ENCODE data around the gene TRIB2. TPM values are rescaled to one million over a fixed set of nuclear protein-coding genes. Genes with fewer than 3 reads are reported as not detected.

The TRIB2 gene
- total and polyA plus RNA-seq, 9 of the 15 experiments (the other 6 are each of a cell fraction or from before 2014, with no cell fraction given), result 9.0 to 39.0 (median 26.3) TPM

DNA sequence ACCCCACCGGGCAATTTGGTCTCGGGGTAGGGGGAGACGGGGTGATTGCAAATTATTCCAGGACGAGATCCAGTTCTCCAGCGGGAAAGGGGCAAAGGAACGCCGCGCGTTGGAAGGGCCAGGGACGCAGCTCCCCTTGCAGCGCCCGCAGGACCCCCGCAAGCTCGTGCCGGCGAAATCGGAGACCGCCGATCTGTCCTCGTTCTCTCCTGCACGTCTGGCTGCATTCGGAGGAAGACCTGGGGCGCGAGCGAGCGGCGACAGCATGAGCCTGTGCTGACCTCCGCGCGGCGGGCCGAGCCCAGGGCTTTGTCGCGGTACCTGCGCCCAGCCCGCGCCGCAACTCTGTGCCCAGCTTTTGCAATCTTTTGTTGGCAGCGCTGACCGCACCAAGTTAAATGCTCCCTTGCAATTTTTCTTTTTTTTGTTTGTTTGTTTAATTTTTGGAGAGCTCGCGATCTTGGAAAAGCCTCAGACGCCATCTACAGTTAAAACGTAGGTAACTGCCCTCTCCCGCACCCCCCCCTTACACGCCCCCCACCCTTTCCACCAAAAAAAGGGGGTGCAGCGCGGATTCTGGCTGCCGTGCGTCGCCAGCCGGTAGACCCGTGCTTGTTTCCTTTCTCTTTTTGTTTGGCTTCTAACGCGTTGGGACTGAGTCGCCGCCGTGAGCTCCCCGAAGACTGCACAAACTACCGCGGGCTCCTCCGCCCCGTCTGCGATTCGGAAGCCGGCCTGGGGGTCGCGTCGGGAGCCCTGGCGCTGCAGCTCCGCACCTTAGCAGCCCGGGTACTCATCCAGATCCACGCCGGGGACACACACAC is 667 bp downstream of the TRIB2 start:
- peak overlapping the region; percentile 82 to 97 for H3K9ac ChIP-seq (ENCODE audit: insufficient read depth in 1 of 2, low read depth in 2 of 2, low read length in 2 of 2)
- intact Hi-C loops (cut with micrococcal nuclease), result loop anchor here (1.0 to 5.0 kb wide), 10 partner anchors 40 to 750 kb away; no protein-coding TSS in a partner anchor
- POLR2A ChIA-PET, result interaction anchor here (0.6 to 2.0 kb wide), 14 partner anchors 10 to 737 kb away, joined by 3 to 7 read pairs (median 4); no protein-coding TSS in a partner anchor
- FAIRE-seq (no peak), ATAC-seq (peak; percentile 72), DNase-seq (ENCODE audit: extremely low read depth in 1 of 4, low spot score in 3 of 4) (peak; percentile 57 to 75 (median 62))
- no peaks in the 10 kb centered on the region for H3K9me1 ChIP-seq (ENCODE audit: control insufficient read depth, insufficient read depth, low read length)
- CTCF ChIA-PET (ENCODE audit: low intra/inter-chr PET ratio), result interaction anchor here (0.7 to 3.8 kb wide), 3 partner anchors 238 to 888 kb away, joined by 5 to 22 read pairs (median 5); no protein-coding TSS in a partner anchor
- H2AFZ ChIP-seq (ENCODE audit: low read depth, low read length), result peak overlapping the region; percentile 83
- H3K79me2 ChIP-seq (ENCODE audit: control insufficient read depth, insufficient read depth, low read length), result peaks cover 55% of the 10 kb centered on the region
- H3K36me3 ChIP-seq (ENCODE audit: control insufficient read depth, insufficient read depth, low read length), result no peaks in the 10 kb centered on the region
- H4K20me1 ChIP-seq (replicated peaks; ENCODE audit: control insufficient read depth, insufficient read depth, low read length), result no peaks in the 10 kb centered on the region; the same call in 1 of the 2 replicates
- H3K27ac ChIP-seq (ENCODE audit: extremely low read depth, low read depth, low read length), result peak overlapping the region; percentile 80
- in situ Hi-C loops (cut with MboI), result loop anchor here (5.0 to 25.0 kb wide), 3 partner anchors 300 to 890 kb away; no protein-coding TSS in a partner anchor
- no peaks in the 10 kb centered on the region for H3K9me3 ChIP-seq (replicated peaks; ENCODE audit: control insufficient read depth, insufficient read depth, low read depth, low read length)
- peaks cover 13 to 30% of the 10 kb centered on the region in 2 experiments; a peak in 4 of 5 replicates for H3K4me1 ChIP-seq (replicated peaks in 1 of 2; ENCODE audit: control insufficient read depth in 2 of 2, insufficient read depth in 2 of 2, low read length in 2 of 2)
- TSS peak; percentile 60 for BruUV-seq (replicated peaks)
- H3K4me2 ChIP-seq (ENCODE audit: insufficient read depth, low read length), result peak overlapping the region; percentile 86
- H3K4me3 ChIP-seq, result peak overlapping the region; percentile 64
- no peaks in the 10 kb centered on the region for H3K27me3 ChIP-seq (ENCODE audit: control insufficient read depth in 2 of 2, insufficient read depth in 2 of 2, low read length in 2 of 2)
- WGBS (ENCODE audit: insufficient coverage, low coverage, missing lambda C conversion rate), result under 1% methylated on average over 52 of the region's 74 CpGs
- TF ChIP-seq ZNF507 (tag; conservative IDR thresholded peaks at IDR 0.05) (no peak), CREM (IDR thresholded peaks at IDR 0.05; ENCODE audit: low read depth) (0 out of 2 replicates have a peak, but pooled peaks have one; percentile 9), SIN3A (IDR thresholded peaks at IDR 0.05; ENCODE audit: borderline replicate concordance in 2 of 2, control insufficient read depth in 1 of 2, low read depth in 2 of 2, low read length in 2 of 2) (peak in 1 of 2 experiments; percentile 68; a peak in 1 of 4 replicates), BHLHE40 (IDR thresholded peaks at IDR 0.05; ENCODE audit: low read length) (no peak), RNF2 (IDR thresholded peaks at IDR 0.05) (peak; percentile 42; the same call in 1 of the 2 replicates)
- TF ChIP-seq, protein P1, sequence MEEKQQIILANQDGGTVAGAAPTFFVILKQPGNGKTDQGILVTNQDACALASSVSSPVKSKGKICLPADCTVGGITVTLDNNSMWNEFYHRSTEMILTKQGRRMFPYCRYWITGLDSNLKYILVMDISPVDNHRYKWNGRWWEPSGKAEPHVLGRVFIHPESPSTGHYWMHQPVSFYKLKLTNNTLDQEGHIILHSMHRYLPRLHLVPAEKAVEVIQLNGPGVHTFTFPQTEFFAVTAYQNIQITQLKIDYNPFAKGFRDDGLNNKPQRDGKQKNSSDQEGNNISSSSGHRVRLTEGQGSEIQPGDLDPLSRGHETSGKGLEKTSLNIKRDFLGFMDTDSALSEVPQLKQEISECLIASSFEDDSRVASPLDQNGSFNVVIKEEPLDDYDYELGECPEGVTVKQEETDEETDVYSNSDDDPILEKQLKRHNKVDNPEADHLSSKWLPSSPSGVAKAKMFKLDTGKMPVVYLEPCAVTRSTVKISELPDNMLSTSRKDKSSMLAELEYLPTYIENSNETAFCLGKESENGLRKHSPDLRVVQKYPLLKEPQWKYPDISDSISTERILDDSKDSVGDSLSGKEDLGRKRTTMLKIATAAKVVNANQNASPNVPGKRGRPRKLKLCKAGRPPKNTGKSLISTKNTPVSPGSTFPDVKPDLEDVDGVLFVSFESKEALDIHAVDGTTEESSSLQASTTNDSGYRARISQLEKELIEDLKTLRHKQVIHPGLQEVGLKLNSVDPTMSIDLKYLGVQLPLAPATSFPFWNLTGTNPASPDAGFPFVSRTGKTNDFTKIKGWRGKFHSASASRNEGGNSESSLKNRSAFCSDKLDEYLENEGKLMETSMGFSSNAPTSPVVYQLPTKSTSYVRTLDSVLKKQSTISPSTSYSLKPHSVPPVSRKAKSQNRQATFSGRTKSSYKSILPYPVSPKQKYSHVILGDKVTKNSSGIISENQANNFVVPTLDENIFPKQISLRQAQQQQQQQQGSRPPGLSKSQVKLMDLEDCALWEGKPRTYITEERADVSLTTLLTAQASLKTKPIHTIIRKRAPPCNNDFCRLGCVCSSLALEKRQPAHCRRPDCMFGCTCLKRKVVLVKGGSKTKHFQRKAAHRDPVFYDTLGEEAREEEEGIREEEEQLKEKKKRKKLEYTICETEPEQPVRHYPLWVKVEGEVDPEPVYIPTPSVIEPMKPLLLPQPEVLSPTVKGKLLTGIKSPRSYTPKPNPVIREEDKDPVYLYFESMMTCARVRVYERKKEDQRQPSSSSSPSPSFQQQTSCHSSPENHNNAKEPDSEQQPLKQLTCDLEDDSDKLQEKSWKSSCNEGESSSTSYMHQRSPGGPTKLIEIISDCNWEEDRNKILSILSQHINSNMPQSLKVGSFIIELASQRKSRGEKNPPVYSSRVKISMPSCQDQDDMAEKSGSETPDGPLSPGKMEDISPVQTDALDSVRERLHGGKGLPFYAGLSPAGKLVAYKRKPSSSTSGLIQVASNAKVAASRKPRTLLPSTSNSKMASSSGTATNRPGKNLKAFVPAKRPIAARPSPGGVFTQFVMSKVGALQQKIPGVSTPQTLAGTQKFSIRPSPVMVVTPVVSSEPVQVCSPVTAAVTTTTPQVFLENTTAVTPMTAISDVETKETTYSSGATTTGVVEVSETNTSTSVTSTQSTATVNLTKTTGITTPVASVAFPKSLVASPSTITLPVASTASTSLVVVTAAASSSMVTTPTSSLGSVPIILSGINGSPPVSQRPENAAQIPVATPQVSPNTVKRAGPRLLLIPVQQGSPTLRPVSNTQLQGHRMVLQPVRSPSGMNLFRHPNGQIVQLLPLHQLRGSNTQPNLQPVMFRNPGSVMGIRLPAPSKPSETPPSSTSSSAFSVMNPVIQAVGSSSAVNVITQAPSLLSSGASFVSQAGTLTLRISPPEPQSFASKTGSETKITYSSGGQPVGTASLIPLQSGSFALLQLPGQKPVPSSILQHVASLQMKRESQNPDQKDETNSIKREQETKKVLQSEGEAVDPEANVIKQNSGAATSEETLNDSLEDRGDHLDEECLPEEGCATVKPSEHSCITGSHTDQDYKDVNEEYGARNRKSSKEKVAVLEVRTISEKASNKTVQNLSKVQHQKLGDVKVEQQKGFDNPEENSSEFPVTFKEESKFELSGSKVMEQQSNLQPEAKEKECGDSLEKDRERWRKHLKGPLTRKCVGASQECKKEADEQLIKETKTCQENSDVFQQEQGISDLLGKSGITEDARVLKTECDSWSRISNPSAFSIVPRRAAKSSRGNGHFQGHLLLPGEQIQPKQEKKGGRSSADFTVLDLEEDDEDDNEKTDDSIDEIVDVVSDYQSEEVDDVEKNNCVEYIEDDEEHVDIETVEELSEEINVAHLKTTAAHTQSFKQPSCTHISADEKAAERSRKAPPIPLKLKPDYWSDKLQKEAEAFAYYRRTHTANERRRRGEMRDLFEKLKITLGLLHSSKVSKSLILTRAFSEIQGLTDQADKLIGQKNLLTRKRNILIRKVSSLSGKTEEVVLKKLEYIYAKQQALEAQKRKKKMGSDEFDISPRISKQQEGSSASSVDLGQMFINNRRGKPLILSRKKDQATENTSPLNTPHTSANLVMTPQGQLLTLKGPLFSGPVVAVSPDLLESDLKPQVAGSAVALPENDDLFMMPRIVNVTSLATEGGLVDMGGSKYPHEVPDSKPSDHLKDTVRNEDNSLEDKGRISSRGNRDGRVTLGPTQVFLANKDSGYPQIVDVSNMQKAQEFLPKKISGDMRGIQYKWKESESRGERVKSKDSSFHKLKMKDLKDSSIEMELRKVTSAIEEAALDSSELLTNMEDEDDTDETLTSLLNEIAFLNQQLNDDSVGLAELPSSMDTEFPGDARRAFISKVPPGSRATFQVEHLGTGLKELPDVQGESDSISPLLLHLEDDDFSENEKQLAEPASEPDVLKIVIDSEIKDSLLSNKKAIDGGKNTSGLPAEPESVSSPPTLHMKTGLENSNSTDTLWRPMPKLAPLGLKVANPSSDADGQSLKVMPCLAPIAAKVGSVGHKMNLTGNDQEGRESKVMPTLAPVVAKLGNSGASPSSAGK (IDR thresholded peaks at IDR 0.05), result peak; percentile 73
- TF ChIP-seq, protein P2, sequence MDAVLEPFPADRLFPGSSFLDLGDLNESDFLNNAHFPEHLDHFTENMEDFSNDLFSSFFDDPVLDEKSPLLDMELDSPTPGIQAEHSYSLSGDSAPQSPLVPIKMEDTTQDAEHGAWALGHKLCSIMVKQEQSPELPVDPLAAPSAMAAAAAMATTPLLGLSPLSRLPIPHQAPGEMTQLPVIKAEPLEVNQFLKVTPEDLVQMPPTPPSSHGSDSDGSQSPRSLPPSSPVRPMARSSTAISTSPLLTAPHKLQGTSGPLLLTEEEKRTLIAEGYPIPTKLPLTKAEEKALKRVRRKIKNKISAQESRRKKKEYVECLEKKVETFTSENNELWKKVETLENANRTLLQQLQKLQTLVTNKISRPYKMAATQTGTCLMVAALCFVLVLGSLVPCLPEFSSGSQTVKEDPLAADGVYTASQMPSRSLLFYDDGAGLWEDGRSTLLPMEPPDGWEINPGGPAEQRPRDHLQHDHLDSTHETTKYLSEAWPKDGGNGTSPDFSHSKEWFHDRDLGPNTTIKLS (IDR thresholded peaks at IDR 0.05; ENCODE audit: borderline replicate concordance, low read depth), result 0 out of 2 replicates have a peak, but pooled peaks have one; percentile 38
